WTC11 (cell line): Measurements from ENCODE around the gene C6. TPM values are rescaled to one million over a fixed set of nuclear protein-coding genes. Genes with fewer than 3 reads are reported as not detected.

ENCODE experiments used
- ATAC-seq: fragments of 200-7000 bp; cut with Tn5 transposase; 2 replicates; pipeline ENCODE4 v1.10.0; 2021; ENCODE audit warnings: mild to moderate bottlenecking, moderate library complexity
- CTCF ChIA-PET: fragments of 300-600 bp; sonication (Branson Sonifier 250); formaldehyde crosslinking; loops from one replicate; lab custom pipeline; 2021; ENCODE audit warnings: antibody characterized with exemption; lab: Charles Lee
- POLR2A ChIA-PET: fragments of 350-600 bp; sonication (Branson Sonifier 250); formaldehyde crosslinking; loops from one replicate; lab custom pipeline; 2021; ENCODE audit warnings: antibody characterized with exemption; lab: Charles Lee
- DNase-seq: peaks from one replicate; pipeline ENCODE4 v3.0.0; 2021; ENCODE audit warnings: low spot score
- H3K27ac Mint-ChIP-seq: 2 replicates; pipeline ENCODE4 v1.8.0; 2021; ENCODE audit warnings: mixed read lengths
- H3K27me3 Mint-ChIP-seq: 2 replicates; pipeline ENCODE4 v1.8.0; 2021; ENCODE audit warnings: low read depth, mild to moderate bottlenecking, moderate library complexity, mixed read lengths
- H3K36me3 Mint-ChIP-seq: 2 replicates; pipeline ENCODE4 v1.8.0; 2021; ENCODE audit warnings: mixed read lengths
- H3K4me1 Mint-ChIP-seq: 2 replicates; pipeline ENCODE4 v1.8.0; 2022; ENCODE audit warnings: mixed read lengths
- H3K4me3 Mint-ChIP-seq: 2 replicates; pipeline ENCODE4 v1.8.0; 2021; ENCODE audit warnings: mild to moderate bottlenecking, moderate library complexity, mixed read lengths
- H3K9me3 Mint-ChIP-seq: 2 replicates; pipeline ENCODE4 v1.8.0; 2021; ENCODE audit warnings: mixed read lengths
- ATF1 ChIP-seq: sonication (generic); formaldehyde crosslinking; IDR thresholded peaks from 2 replicates; pipeline ENCODE4 v1.8.1; 2023; ENCODE audit warnings: mild to moderate bottlenecking, moderate library complexity, missing genetic modification reagents
- CREB1 ChIP-seq: sonication (generic); formaldehyde crosslinking; IDR thresholded peaks from 2 replicates; pipeline ENCODE4 v1.8.0; 2023; ENCODE audit warnings: mild to moderate bottlenecking, missing genetic modification reagents
- GABPB1 ChIP-seq: sonication (generic); formaldehyde crosslinking; IDR thresholded peaks from 2 replicates; pipeline ENCODE4 v1.8.1; 2023; ENCODE audit warnings: mild to moderate bottlenecking, missing genetic modification reagents
- IRF2 ChIP-seq: sonication (generic); formaldehyde crosslinking; IDR thresholded peaks from 2 replicates; pipeline ENCODE4 v1.8.0; 2022; ENCODE audit warnings: low read depth, missing genetic modification reagents, borderline replicate concordance
- MXD4 ChIP-seq: fragments of 250-450 bp; sonication (Bioruptor Pico); IDR thresholded peaks from 2 replicates; pipeline ENCODE4 v1.8.0; 2021; ENCODE audit warnings: mild to moderate bottlenecking, moderate library complexity, borderline replicate concordance
- NFATC4 ChIP-seq: fragments of 250-450 bp; sonication (Bioruptor Pico); IDR thresholded peaks from 2 replicates; pipeline ENCODE4 v1.9.0; 2021; ENCODE audit warnings: mild to moderate bottlenecking
- NFE2L1 ChIP-seq: sonication (generic); formaldehyde crosslinking; IDR thresholded peaks from 2 replicates; pipeline ENCODE4 v1.8.1; 2023; ENCODE audit warnings: missing genetic modification reagents
- NR2C2 ChIP-seq: sonication (generic); formaldehyde crosslinking; IDR thresholded peaks from 2 replicates; pipeline ENCODE4 v1.8.0; 2022; ENCODE audit warnings: mild to moderate bottlenecking, missing genetic modification reagents
- SOX15 ChIP-seq: fragments of 250-450 bp; sonication (Bioruptor Pico); IDR thresholded peaks from 2 replicates; pipeline ENCODE4 v1.9.0; 2021; ENCODE audit warnings: mild to moderate bottlenecking
- TEAD1 ChIP-seq: sonication (generic); formaldehyde crosslinking; IDR thresholded peaks from 2 replicates; pipeline ENCODE4 v1.8.0; 2022; ENCODE audit warnings: mild to moderate bottlenecking, missing genetic modification reagents
- TEAD4 ChIP-seq: sonication (generic); formaldehyde crosslinking; IDR thresholded peaks from 2 replicates; pipeline ENCODE4 v1.8.0; 2022; ENCODE audit warnings: mild to moderate bottlenecking, missing genetic modification reagents
- ZNF121 ChIP-seq: sonication (generic); formaldehyde crosslinking; IDR thresholded peaks from 2 replicates; pipeline ENCODE4 v1.8.0; 2023; ENCODE audit warnings: missing genetic modification reagents
- ZNF138 ChIP-seq: sonication (generic); formaldehyde crosslinking; conservative IDR thresholded peaks from 2 replicates; pipeline ENCODE4 v1.8.1; 2022; ENCODE audit warnings: mild to moderate bottlenecking, moderate library complexity, missing genetic modification reagents
- ZNF263 ChIP-seq: sonication (generic); formaldehyde crosslinking; IDR thresholded peaks from 2 replicates; pipeline ENCODE4 v1.8.1; 2022; ENCODE audit warnings: low read depth, mild to moderate bottlenecking, moderate library complexity, missing genetic modification reagents
- ZNF396 ChIP-seq: fragments of 250-450 bp; sonication (Bioruptor Pico); IDR thresholded peaks from 2 replicates; pipeline ENCODE4 v1.8.0; 2021; ENCODE audit warnings: mild to moderate bottlenecking, moderate library complexity, borderline replicate concordance
- total RNA-seq: library from RNA; stranded (reverse); gene quantifications from 3 replicates; pipeline ENCODE4 v1.2.3, GENCODE V29; 2021
- TF ChIP-seq, protein P1 (sequence below): fragments of 250-450 bp; sonication (Bioruptor Pico); conservative IDR thresholded peaks from 2 replicates; pipeline ENCODE4 v1.9.0; 2021; ENCODE audit warnings: mild to moderate bottlenecking
- TF ChIP-seq, protein P2 (sequence below): fragments of 250-450 bp; sonication (Bioruptor Pico); IDR thresholded peaks from 2 replicates; pipeline ENCODE4 v1.9.0; 2021; ENCODE audit warnings: moderate library complexity, mild to moderate bottlenecking, inconsistent platforms, borderline replicate concordance
- TF ChIP-seq, protein P3 (sequence below): sonication (generic); formaldehyde crosslinking; IDR thresholded peaks from 2 replicates; pipeline ENCODE4 v1.8.0; 2022; ENCODE audit warnings: mild to moderate bottlenecking, missing genetic modification reagents
- TF ChIP-seq, protein P4 (sequence below): sonication (generic); formaldehyde crosslinking; IDR thresholded peaks from 2 replicates; pipeline ENCODE4 v1.8.0; 2022; ENCODE audit warnings: missing genetic modification reagents
- TF ChIP-seq, protein P5 (sequence below): sonication (generic); formaldehyde crosslinking; IDR thresholded peaks from 2 replicates; pipeline ENCODE4 v1.8.1; 2022; ENCODE audit warnings: low read depth, mild to moderate bottlenecking, moderate library complexity, missing genetic modification reagents, borderline replicate concordance

Gene C6
- total RNA-seq, 1 experiment from 2014 or later, result 0.13 TPM

DNA sequence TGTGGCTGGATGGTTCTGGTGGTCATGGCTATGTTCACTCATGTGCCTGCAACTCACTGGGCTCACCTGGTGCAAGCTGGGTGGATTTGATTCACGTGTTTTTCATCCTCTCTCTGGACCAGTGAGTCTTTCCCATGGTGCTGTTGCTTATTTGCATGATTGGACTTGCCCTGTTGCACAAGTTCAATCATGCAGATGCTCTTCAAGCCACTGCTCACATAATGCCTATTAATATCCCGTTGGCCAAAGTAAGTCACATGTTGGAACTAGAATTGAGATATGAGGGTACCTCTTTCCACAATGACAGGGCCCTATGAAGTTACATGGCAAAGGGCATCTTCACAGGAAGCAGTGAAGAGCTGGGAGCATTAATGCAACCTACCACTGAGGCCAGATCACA is 115.7 kb downstream of the C6 start:
- Mint-ChIP-seq H3K27ac (no peak overlapping the region), H3K27me3 (no peaks in the 10 kb centered on the region), H3K4me1 (peaks cover 2% of the 10 kb centered on the region; the same call in 1 of the 2 replicates), H3K4me3 (no peak overlapping the region), H3K36me3 (no peaks in the 10 kb centered on the region), H3K9me3 (peaks cover 18% of the 10 kb centered on the region)
- ChIA-PET CTCF (no interaction called here), POLR2A (no interaction called here)
- no peak for DNase-seq
- no peak for ATAC-seq
- no peak for TF ChIP-seq ZNF121
- TF ChIP-seq ZNF263 (CRISPR knock-in tag), result no peak
- TF ChIP-seq, protein P1, sequence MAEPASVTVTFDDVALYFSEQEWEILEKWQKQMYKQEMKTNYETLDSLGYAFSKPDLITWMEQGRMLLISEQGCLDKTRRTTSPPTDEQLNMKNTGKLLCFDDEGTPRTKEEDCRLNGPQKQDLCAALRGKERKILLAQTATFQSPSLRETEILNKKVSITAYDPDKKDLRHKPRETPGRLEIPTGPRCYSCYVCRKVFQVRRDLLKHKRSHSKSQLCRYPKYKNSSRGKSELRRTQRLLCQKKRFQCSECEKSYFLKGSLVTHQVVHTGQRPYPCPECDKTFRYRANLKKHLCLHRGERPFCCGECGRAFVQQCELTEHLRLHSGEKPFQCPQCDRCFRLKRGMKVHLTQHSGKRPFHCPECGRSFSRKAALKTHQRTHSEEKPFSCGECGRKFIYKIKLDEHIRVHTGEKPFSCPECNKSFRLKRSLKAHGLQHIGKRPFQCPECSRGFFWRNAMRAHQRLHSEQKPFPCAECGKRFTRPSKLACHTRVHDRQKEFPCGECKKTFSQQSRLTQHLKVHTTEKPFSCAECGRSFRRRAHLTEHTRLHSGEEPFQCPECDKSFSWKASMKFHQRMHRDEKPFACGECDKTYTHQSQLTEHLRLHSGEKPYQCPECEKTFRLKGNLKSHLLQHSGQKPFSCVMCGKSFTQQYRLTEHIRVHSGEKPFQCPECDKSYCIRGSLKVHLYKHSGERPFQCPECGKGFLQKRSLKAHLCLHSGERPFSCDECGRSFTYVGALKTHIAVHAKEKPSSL (CRISPR knock-in tag), result no peak
- TF ChIP-seq TEAD1 (CRISPR knock-in tag), result no peak
- no peak for TF ChIP-seq NFE2L1
- TF ChIP-seq CREB1 (CRISPR knock-in tag), result no peak
- TF ChIP-seq, protein P2, sequence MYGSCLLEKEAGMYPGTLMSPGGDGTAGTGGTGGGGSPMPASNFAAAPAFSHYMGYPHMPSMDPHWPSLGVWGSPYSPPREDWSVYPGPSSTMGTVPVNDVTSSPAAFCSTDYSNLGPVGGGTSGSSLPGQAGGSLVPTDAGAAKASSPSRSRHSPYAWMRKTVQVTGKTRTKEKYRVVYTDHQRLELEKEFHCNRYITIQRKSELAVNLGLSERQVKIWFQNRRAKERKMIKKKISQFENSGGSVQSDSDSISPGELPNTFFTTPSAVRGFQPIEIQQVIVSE (CRISPR knock-in tag), result no peak
- TF ChIP-seq ZNF138 (CRISPR knock-in tag), result no peak
- TF ChIP-seq, protein P3, sequence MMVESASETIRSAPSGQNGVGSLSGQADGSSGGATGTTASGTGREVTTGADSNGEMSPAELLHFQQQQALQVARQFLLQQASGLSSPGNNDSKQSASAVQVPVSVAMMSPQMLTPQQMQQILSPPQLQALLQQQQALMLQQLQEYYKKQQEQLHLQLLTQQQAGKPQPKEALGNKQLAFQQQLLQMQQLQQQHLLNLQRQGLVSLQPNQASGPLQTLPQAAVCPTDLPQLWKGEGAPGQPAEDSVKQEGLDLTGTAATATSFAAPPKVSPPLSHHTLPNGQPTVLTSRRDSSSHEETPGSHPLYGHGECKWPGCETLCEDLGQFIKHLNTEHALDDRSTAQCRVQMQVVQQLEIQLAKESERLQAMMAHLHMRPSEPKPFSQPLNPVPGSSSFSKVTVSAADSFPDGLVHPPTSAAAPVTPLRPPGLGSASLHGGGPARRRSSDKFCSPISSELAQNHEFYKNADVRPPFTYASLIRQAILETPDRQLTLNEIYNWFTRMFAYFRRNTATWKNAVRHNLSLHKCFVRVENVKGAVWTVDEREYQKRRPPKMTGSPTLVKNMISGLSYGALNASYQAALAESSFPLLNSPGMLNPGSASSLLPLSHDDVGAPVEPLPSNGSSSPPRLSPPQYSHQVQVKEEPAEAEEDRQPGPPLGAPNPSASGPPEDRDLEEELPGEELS, result no peak
- no peak for TF ChIP-seq NFATC4 (CRISPR knock-in tag)
- no peak for TF ChIP-seq GABPB1 (CRISPR knock-in tag)

DNA sequence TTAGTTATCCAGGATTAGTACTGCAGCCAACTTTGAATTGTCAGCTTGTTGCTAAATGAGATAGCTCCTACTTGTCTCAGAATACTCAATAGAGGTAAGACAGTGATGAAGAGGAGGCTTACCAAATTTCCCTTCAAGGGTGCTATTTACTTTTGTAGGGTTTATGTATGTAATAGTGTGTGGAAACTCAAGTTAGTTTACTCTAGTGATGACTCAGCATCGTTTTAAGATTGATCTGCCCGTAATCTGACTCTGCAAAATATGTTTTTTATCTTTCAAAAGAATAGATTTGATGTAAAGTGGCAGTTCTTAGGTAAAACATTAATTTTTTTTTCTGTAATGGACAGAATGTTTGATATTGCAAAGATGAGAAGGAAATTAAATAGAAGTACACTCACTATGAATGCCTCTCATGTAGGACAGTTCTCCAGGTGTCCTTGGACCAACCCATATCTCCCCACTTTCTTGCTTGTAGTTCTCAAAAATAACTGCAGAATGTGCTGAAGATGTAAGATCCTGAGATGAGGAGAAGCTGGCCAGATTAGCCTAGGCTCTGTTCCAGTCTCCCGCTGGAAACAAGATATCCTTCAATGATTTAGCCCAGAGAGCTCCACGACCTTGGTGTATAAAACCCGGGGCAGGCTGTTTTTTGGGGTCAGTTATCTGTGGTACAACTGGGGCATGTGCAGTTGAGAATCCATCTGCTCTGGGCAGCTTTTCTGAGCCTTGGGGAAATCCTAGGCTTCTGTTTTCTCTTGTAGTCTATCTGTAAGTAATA is 117.8 kb downstream of the C6 start:
- H3K4me1 Mint-ChIP-seq, result peaks cover 2% of the 10 kb centered on the region; the same call in 1 of the 2 replicates
- ChIA-PET CTCF (no interaction called here), POLR2A (no interaction called here)
- H3K4me3 Mint-ChIP-seq, result no peak overlapping the region
- H3K27me3 Mint-ChIP-seq, result peaks cover 3% of the 10 kb centered on the region; the same call in 1 of the 2 replicates
- no peak for DNase-seq
- H3K27ac Mint-ChIP-seq, result no peak overlapping the region
- no peaks in the 10 kb centered on the region for H3K36me3 Mint-ChIP-seq
- no peak for ATAC-seq
- peaks cover 33% of the 10 kb centered on the region for H3K9me3 Mint-ChIP-seq
- TF ChIP-seq ZNF396 (CRISPR knock-in tag) (no peak), TEAD4 (no peak), SOX15 (CRISPR knock-in tag) (no peak), ATF1 (CRISPR knock-in tag) (no peak), IRF2 (CRISPR knock-in tag) (no peak), MXD4 (CRISPR knock-in tag) (no peak), TEAD1 (CRISPR knock-in tag) (no peak), NR2C2 (CRISPR knock-in tag) (no peak), ZNF121 (no peak)
- TF ChIP-seq, protein P4, sequence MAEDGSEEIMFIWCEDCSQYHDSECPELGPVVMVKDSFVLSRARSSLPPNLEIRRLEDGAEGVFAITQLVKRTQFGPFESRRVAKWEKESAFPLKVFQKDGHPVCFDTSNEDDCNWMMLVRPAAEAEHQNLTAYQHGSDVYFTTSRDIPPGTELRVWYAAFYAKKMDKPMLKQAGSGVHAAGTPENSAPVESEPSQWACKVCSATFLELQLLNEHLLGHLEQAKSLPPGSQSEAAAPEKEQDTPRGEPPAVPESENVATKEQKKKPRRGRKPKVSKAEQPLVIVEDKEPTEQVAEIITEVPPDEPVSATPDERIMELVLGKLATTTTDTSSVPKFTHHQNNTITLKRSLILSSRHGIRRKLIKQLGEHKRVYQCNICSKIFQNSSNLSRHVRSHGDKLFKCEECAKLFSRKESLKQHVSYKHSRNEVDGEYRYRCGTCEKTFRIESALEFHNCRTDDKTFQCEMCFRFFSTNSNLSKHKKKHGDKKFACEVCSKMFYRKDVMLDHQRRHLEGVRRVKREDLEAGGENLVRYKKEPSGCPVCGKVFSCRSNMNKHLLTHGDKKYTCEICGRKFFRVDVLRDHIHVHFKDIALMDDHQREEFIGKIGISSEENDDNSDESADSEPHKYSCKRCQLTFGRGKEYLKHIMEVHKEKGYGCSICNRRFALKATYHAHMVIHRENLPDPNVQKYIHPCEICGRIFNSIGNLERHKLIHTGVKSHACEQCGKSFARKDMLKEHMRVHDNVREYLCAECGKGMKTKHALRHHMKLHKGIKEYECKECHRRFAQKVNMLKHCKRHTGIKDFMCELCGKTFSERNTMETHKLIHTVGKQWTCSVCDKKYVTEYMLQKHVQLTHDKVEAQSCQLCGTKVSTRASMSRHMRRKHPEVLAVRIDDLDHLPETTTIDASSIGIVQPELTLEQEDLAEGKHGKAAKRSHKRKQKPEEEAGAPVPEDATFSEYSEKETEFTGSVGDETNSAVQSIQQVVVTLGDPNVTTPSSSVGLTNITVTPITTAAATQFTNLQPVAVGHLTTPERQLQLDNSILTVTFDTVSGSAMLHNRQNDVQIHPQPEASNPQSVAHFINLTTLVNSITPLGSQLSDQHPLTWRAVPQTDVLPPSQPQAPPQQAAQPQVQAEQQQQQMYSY, result no peak
- TF ChIP-seq, protein P1 (CRISPR knock-in tag), result no peak
- TF ChIP-seq, protein P2 (CRISPR knock-in tag), result no peak
- TF ChIP-seq, protein P5, sequence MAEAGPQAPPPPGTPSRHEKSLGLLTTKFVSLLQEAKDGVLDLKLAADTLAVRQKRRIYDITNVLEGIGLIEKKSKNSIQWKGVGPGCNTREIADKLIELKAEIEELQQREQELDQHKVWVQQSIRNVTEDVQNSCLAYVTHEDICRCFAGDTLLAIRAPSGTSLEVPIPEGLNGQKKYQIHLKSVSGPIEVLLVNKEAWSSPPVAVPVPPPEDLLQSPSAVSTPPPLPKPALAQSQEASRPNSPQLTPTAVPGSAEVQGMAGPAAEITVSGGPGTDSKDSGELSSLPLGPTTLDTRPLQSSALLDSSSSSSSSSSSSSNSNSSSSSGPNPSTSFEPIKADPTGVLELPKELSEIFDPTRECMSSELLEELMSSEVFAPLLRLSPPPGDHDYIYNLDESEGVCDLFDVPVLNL (CRISPR knock-in tag), result no peak
